Natural killer cell treated with Interleukin-12 subunit alpha and Interleukin-12 subunit beta and Interleukin-15 and Interleukin-18, amount 100 ng/mL, for 72 hours (primary cell): ENCODE data around the gene RBMS2. TPM values are rescaled to one million over a fixed set of nuclear protein-coding genes. Genes with fewer than 3 reads are reported as not detected.

Experiments
- ATAC-seq, 2 donors: fragments of 150-1000 bp; cut with Tn5 transposase in 1 of 2; sonication (Bioruptor Pico), chemical (Tn5 transposase) in 1 of 2; 2 replicates each; pipeline ENCODE4 v1.10.0; 2021
- DNase-seq: peaks from one replicate; pipeline ENCODE4 v3.0.0; 2022; ENCODE audit warnings: low spot score
- H3K27ac Mint-ChIP-seq, 2 donors: 1 replicate in 1 of 2; 2 replicates in 1 of 2; pipeline ENCODE4 v1.8.0; 2022; ENCODE audit warnings: mixed read lengths in 2 of 2, mild to moderate bottlenecking in 1 of 2, moderate library complexity in 1 of 2
- H3K27me3 Mint-ChIP-seq, 2 donors: 1 replicate in 1 of 2; 2 replicates in 1 of 2; pipeline ENCODE4 v1.8.0; 2022; ENCODE audit warnings: mixed read lengths in 2 of 2
- H3K36me3 Mint-ChIP-seq: one replicate; pipeline ENCODE4 v1.8.0; 2022; ENCODE audit warnings: mixed read lengths
- H3K4me1 Mint-ChIP-seq, 2 donors: 1 replicate in 1 of 2; 2 replicates in 1 of 2; pipeline ENCODE4 v1.8.0; 2022; ENCODE audit warnings: low read depth in 2 of 2, mixed read lengths in 2 of 2, mild to moderate bottlenecking in 1 of 2
- H3K4me3 Mint-ChIP-seq: one replicate; pipeline ENCODE4 v1.8.0; 2022; ENCODE audit warnings: mixed read lengths
- H3K9me3 Mint-ChIP-seq: 2 replicates; pipeline ENCODE4 v1.8.0; 2022; ENCODE audit warnings: mixed read lengths
- total RNA-seq, 2 donors: library from RNA; stranded (reverse); gene quantifications; one replicate each; pipeline ENCODE4 v1.2.3, GENCODE V29; 2022

RBMS2 gene
- total RNA-seq, 2 donors from 2014 or later = 1.5 to 2.9 TPM

- H3K36me3 Mint-ChIP-seq = no peaks in the 10 kb centered on the region
- ATAC-seq (no peak), DNase-seq (no peak)
- no peaks in the 10 kb centered on the region for H3K4me1 Mint-ChIP-seq
- no peaks in the 10 kb centered on the region for H3K9me3 Mint-ChIP-seq
- H3K4me3 Mint-ChIP-seq = no peak overlapping the region
- no peak overlapping the region for H3K27ac Mint-ChIP-seq
- no peaks in the 10 kb centered on the region for H3K27me3 Mint-ChIP-seq
Observed at GRCh38 chr12:56528846-56529245, 7.2 kb downstream of the RBMS2 start.

GRCh38 chr12:56529656-56530055 is 8.0 kb downstream of the RBMS2 start:
- DNase-seq (no peak), ATAC-seq (no peak)
- Mint-ChIP-seq H3K27ac (no peak overlapping the region), H3K27me3 (no peaks in the 10 kb centered on the region), H3K9me3 (no peaks in the 10 kb centered on the region), H3K4me1 (no peaks in the 10 kb centered on the region), H3K4me3 (no peak overlapping the region), H3K36me3 (no peaks in the 10 kb centered on the region)

GRCh38 chr12:56530390-56531055 is 8.9 kb downstream of the RBMS2 start:
- Mint-ChIP-seq H3K4me1 (no peaks in the 10 kb centered on the region), H3K4me3 (no peak overlapping the region), H3K27me3 (no peaks in the 10 kb centered on the region), H3K9me3 (no peaks in the 10 kb centered on the region), H3K36me3 (no peaks in the 10 kb centered on the region), H3K27ac (no peak overlapping the region)
- ATAC-seq = no peak
- no peak for DNase-seq

GRCh38 chr12:56537546-56537945 is 15.9 kb downstream of the RBMS2 start:
- Mint-ChIP-seq H3K4me3 (no peak overlapping the region), H3K27me3 (no peaks in the 10 kb centered on the region), H3K4me1 (no peaks in the 10 kb centered on the region)

GRCh38 chr12:56541631-56542030 is 20.0 kb downstream of the RBMS2 start:
- H3K36me3 Mint-ChIP-seq = no peaks in the 10 kb centered on the region
- no peak overlapping the region for H3K27ac Mint-ChIP-seq
- DNase-seq = no peak
- no peak for ATAC-seq
- H3K4me1 Mint-ChIP-seq = no peaks in the 10 kb centered on the region
- no peaks in the 10 kb centered on the region for H3K27me3 Mint-ChIP-seq
- no peaks in the 10 kb centered on the region for H3K9me3 Mint-ChIP-seq
- no peak overlapping the region for H3K4me3 Mint-ChIP-seq

More at GRCh38 chr12:56537546-56537945, 15.9 kb downstream of the RBMS2 start:
- ATAC-seq = no peak
- no peak overlapping the region for H3K27ac Mint-ChIP-seq
- no peaks in the 10 kb centered on the region for H3K36me3 Mint-ChIP-seq
- no peaks in the 10 kb centered on the region for H3K9me3 Mint-ChIP-seq
- no peak for DNase-seq

GRCh38 chr12:56542164-56542563 is 20.5 kb downstream of the RBMS2 start:
- no peaks in the 10 kb centered on the region for H3K27me3 Mint-ChIP-seq
- no peaks in the 10 kb centered on the region for H3K9me3 Mint-ChIP-seq
- no peaks in the 10 kb centered on the region for H3K4me1 Mint-ChIP-seq
- ATAC-seq (no peak), DNase-seq (no peak)
- H3K36me3 Mint-ChIP-seq = no peaks in the 10 kb centered on the region
- H3K4me3 Mint-ChIP-seq = no peak overlapping the region
- H3K27ac Mint-ChIP-seq = no peak overlapping the region

GRCh38 chr12:56545023-56545604 is 23.5 kb downstream of the RBMS2 start:
- no peak for ATAC-seq
- DNase-seq = no peak
- H3K27me3 Mint-ChIP-seq = no peaks in the 10 kb centered on the region
- H3K27ac Mint-ChIP-seq = no peak overlapping the region
- no peaks in the 10 kb centered on the region for H3K36me3 Mint-ChIP-seq
- H3K4me1 Mint-ChIP-seq = no peaks in the 10 kb centered on the region
- H3K9me3 Mint-ChIP-seq = no peaks in the 10 kb centered on the region
- no peak overlapping the region for H3K4me3 Mint-ChIP-seq

- Mint-ChIP-seq H3K36me3 (no peaks in the 10 kb centered on the region), H3K4me1 (no peaks in the 10 kb centered on the region), H3K4me3 (no peak overlapping the region), H3K27me3 (no peaks in the 10 kb centered on the region), H3K27ac (no peak overlapping the region), H3K9me3 (no peaks in the 10 kb centered on the region)
- ATAC-seq (no peak), DNase-seq (no peak)
Observed at GRCh38 chr12:56546680-56547079, 25.1 kb downstream of the RBMS2 start.

GRCh38 chr12:56551070-56551469 is 29.4 kb downstream of the RBMS2 start:
- ATAC-seq (no peak), DNase-seq (no peak)
- H3K4me1 Mint-ChIP-seq = no peaks in the 10 kb centered on the region
- no peaks in the 10 kb centered on the region for H3K9me3 Mint-ChIP-seq
- H3K36me3 Mint-ChIP-seq = no peaks in the 10 kb centered on the region
- no peaks in the 10 kb centered on the region for H3K27me3 Mint-ChIP-seq
- no peak overlapping the region for H3K27ac Mint-ChIP-seq
- H3K4me3 Mint-ChIP-seq = no peak overlapping the region

- DNase-seq = no peak
- Mint-ChIP-seq H3K27ac (peak overlapping the region in 1 of 2 donors; percentile 26), H3K4me3 (peak overlapping the region; percentile 0), H3K4me1 (peaks cover 0 to 11% of the 10 kb centered on the region in 2 donors), H3K27me3 (no peaks in the 10 kb centered on the region), H3K9me3 (no peaks in the 10 kb centered on the region), H3K36me3 (no peaks in the 10 kb centered on the region)
- ATAC-seq = peak; percentile 57
Observed at GRCh38 chr12:56565510-56566101, 44.0 kb downstream of the RBMS2 start.

GRCh38 chr12:56568146-56568545 is 46.5 kb downstream of the RBMS2 start:
- Mint-ChIP-seq H3K4me1 (peaks cover 0 to 11% of the 10 kb centered on the region in 2 donors), H3K27ac (no peak overlapping the region), H3K9me3 (no peaks in the 10 kb centered on the region), H3K4me3 (no peak overlapping the region), H3K36me3 (no peaks in the 10 kb centered on the region), H3K27me3 (no peaks in the 10 kb centered on the region)
- DNase-seq (no peak), ATAC-seq (no peak)

- no peaks in the 10 kb centered on the region for H3K27me3 Mint-ChIP-seq
- ATAC-seq (no peak), DNase-seq (no peak)
- H3K4me1 Mint-ChIP-seq = peaks cover 4 to 9% of the 10 kb centered on the region in 2 donors
- no peak overlapping the region for H3K27ac Mint-ChIP-seq
- H3K4me3 Mint-ChIP-seq = no peak overlapping the region
- no peaks in the 10 kb centered on the region for H3K9me3 Mint-ChIP-seq
- no peaks in the 10 kb centered on the region for H3K36me3 Mint-ChIP-seq
Observed at GRCh38 chr12:56571121-56571520, 49.5 kb downstream of the RBMS2 start.

GRCh38 chr12:56572288-56572687 is 50.7 kb downstream of the RBMS2 start:
- ATAC-seq = no peak
- H3K4me3 Mint-ChIP-seq = no peak overlapping the region
- H3K27me3 Mint-ChIP-seq = no peaks in the 10 kb centered on the region
- peaks cover 4 to 9% of the 10 kb centered on the region in 2 donors for H3K4me1 Mint-ChIP-seq
- H3K36me3 Mint-ChIP-seq = no peaks in the 10 kb centered on the region
- DNase-seq = no peak
- no peaks in the 10 kb centered on the region for H3K9me3 Mint-ChIP-seq
- H3K27ac Mint-ChIP-seq = no peak overlapping the region

- H3K9me3 Mint-ChIP-seq = no peaks in the 10 kb centered on the region
- H3K36me3 Mint-ChIP-seq = no peaks in the 10 kb centered on the region
Observed at GRCh38 chr12:56574210-56574609, 52.6 kb downstream of the RBMS2 start.

More at GRCh38 chr12:56574210-56574609, 52.6 kb downstream of the RBMS2 start:
- no peak for DNase-seq
- Mint-ChIP-seq H3K27me3 (no peaks in the 10 kb centered on the region), H3K4me1 (peaks cover 4 to 9% of the 10 kb centered on the region in 2 donors), H3K4me3 (no peak overlapping the region), H3K27ac (no peak overlapping the region)
- ATAC-seq = peak in 1 of 2 donors; percentile 63
